B cell (primary cell): Measurements from ENCODE around the gene RAB26.
"Not testable (repeated sequence)": the region's sequence is repeated elsewhere in the genome, so short reads cannot be mapped to it uniquely, and the experiment has no call there.

Source experiments
- CTCF ChIP-seq: fragments of 200-600 bp; IDR thresholded peaks from one replicate; pipeline ENCODE4 v1.8.0; 2022; ENCODE audit warnings: antibody characterized with exemption, mild to moderate bottlenecking
- EZH2 ChIP-seq: IDR thresholded peaks from 2 replicates; pipeline ENCODE4 v1.6.1; 2012; ENCODE audit warnings: borderline replicate concordance, low read depth, mild to moderate bottlenecking, moderate library complexity, low read length; ENCODE audit not compliant: insufficient read depth, poor library complexity, severe bottlenecking

- not testable (repeated sequence) for TF ChIP-seq CTCF, EZH2
Measured at GRCh38 chr16:2135071-2135470, 13.4 kb upstream of the RAB26 start.
